SK-N-SH (cell line): ENCODE results near the gene APBB2. TPM values are rescaled to one million over a fixed set of nuclear protein-coding genes. Genes with fewer than 3 reads are reported as not detected.

ENCODE experiments used
- CTCF ChIA-PET: fragments of 300-600, 350-600 bp; formaldehyde crosslinking; extraction: SDS; loops from one replicate; lab custom pipeline; 2021; lab: Yijun Ruan, JAX
- POLR2A ChIA-PET: fragments of 350-600 bp; sonication (Branson Sonifier 250); formaldehyde crosslinking; extraction: SDS; loops from one replicate; lab custom pipeline; 2020; ENCODE audit warnings: antibody characterized with exemption, inconsistent platforms; lab: Yijun Ruan, JAX
- DNase-seq: peaks from one replicate; pipeline ENCODE4 v3.0.0; 2012
- H2AFZ ChIP-seq: fragments of 200-600 bp; sonication (generic); 2 replicates; pipeline ENCODE4 v1.8.1; 2016; ENCODE audit warnings: antibody characterized with exemption, mild to moderate bottlenecking, low read depth
- H3F3A ChIP-seq: fragments of 200-600 bp; sonication (generic); replicated peaks from 2 replicates; pipeline ENCODE3; 2016; ENCODE audit warnings: antibody characterized with exemption, mild to moderate bottlenecking; ENCODE audit not compliant: insufficient read depth
- H3K27ac ChIP-seq, 2 experiments: fragments of 200-500 bp in 1 of 2; fragments of 200-600 bp in 1 of 2; sonication (Bioruptor generic) in 1 of 2; sonication (generic), shearing (Covaris generic) in 1 of 2; 2 replicates each; pipeline versions ENCODE4 v1.5.1 to v1.6.1; 2014 to 2016; ENCODE audit warnings: low read depth in 2 of 2, inconsistent platforms in 1 of 2, low read length in 1 of 2, mild to moderate bottlenecking in 1 of 2, mixed read lengths in 1 of 2
- H3K27me3 ChIP-seq: fragments of 200-600 bp; sonication (generic), shearing (Covaris generic); 2 replicates; pipeline ENCODE4 v1.6.1; 2016; ENCODE audit warnings: mixed run types; ENCODE audit not compliant: insufficient read depth
- H3K36me3 ChIP-seq, 2 experiments: fragments of 200-500 bp in 1 of 2; fragments of 200-600 bp in 1 of 2; sonication (Bioruptor generic) in 1 of 2; sonication (generic) in 1 of 2; replicated peaks in 1 of 2; 2 replicates each; pipeline versions ENCODE3 to v1.5.1; 2014 to 2016; ENCODE audit warnings: low read length in 1 of 2, mild to moderate bottlenecking in 1 of 2; ENCODE audit not compliant: insufficient read depth in 2 of 2, control insufficient read depth in 1 of 2
- H3K4me1 ChIP-seq, 2 experiments: fragments of 200-500 bp in 1 of 2; fragments of 200-600 bp in 1 of 2; sonication (Bioruptor generic) in 1 of 2; sonication (generic), shearing (Covaris generic) in 1 of 2; 2 replicates each; pipeline versions ENCODE4 v1.5.1 to v1.6.1; 2014 to 2016; ENCODE audit warnings: low read depth in 1 of 2, low read length in 1 of 2, mixed run types in 1 of 2; ENCODE audit not compliant: insufficient read depth in 2 of 2, control insufficient read depth in 1 of 2
- H3K4me2 ChIP-seq: fragments of 200-600 bp; sonication (generic), shearing (Covaris generic); 2 replicates; pipeline ENCODE4 v1.6.1; 2017; ENCODE audit warnings: mixed run types
- H3K4me3 ChIP-seq, 2 experiments: fragments of 200-500 bp in 1 of 2; fragments of 200-600 bp in 1 of 2; sonication (Bioruptor generic) in 1 of 2; sonication (generic), shearing (Covaris generic) in 1 of 2; 2 replicates each; pipeline versions ENCODE4 v1.5.1 to v1.8.1; 2014 to 2016; ENCODE audit warnings: low read depth in 2 of 2, inconsistent platforms in 1 of 2, low read length in 1 of 2, mild to moderate bottlenecking in 1 of 2, mixed read lengths in 1 of 2, moderate library complexity in 1 of 2
- H3K79me2 ChIP-seq: fragments of 200-600 bp; sonication (generic); 2 replicates; pipeline ENCODE4 v1.8.1; 2017; ENCODE audit warnings: mild to moderate bottlenecking; ENCODE audit not compliant: insufficient read depth
- H3K9ac ChIP-seq: fragments of 200-600 bp; sonication (generic); 2 replicates; pipeline ENCODE4 v1.6.1; 2017; ENCODE audit warnings: mixed run types
- H3K9me2 ChIP-seq: fragments of 200-600 bp; sonication (generic); 2 replicates; pipeline ENCODE4 v1.6.1; 2017; ENCODE audit warnings: mixed run types
- H3K9me3 ChIP-seq: fragments of 200-600 bp; sonication (generic); 2 replicates; pipeline ENCODE4 v1.6.1; 2017; ENCODE audit warnings: mixed run types, mild to moderate bottlenecking, moderate library complexity
- H4K20me1 ChIP-seq: fragments of 200-600 bp; sonication (generic); 2 replicates; pipeline ENCODE4 v1.6.1; 2017; ENCODE audit warnings: mild to moderate bottlenecking, mixed run types; ENCODE audit not compliant: insufficient read depth
- CTCF ChIP-seq: fragments of 200-600 bp; sonication (generic); IDR thresholded peaks from 2 replicates; pipeline ENCODE4 v1.6.1; 2017; ENCODE audit warnings: antibody characterized with exemption, mild to moderate bottlenecking, moderate library complexity
- EZH2phosphoT487 ChIP-seq: fragments of 200-600 bp; sonication (generic); IDR thresholded peaks from 2 replicates; pipeline ENCODE4 v1.6.1; 2017; ENCODE audit warnings: low read depth, mixed run types, mild to moderate bottlenecking, antibody characterized with exemption, moderate library complexity, borderline replicate concordance
- FOXM1 ChIP-seq: IDR thresholded peaks from 2 replicates; pipeline ENCODE4 v1.4.0; 2012; ENCODE audit warnings: low read depth, mild to moderate bottlenecking
- GATA2 ChIP-seq: sonication (generic); formaldehyde crosslinking; IDR thresholded peaks from 2 replicates; pipeline ENCODE4 v1.5.0; 2020; ENCODE audit warnings: mild to moderate bottlenecking, missing genetic modification reagents
- JUND ChIP-seq: IDR thresholded peaks from 2 replicates; pipeline ENCODE4 v1.4.0; 2012
- MAX ChIP-seq: IDR thresholded peaks from 2 replicates; pipeline ENCODE4 v1.4.0; 2012; ENCODE audit warnings: low read depth
- MEF2A ChIP-seq: IDR thresholded peaks from 2 replicates; pipeline ENCODE4 v1.4.0; 2012; ENCODE audit warnings: low read depth, borderline replicate concordance
- MXI1 ChIP-seq: IDR thresholded peaks from 2 replicates; pipeline ENCODE4 v1.6.1; 2012; ENCODE audit warnings: mild to moderate bottlenecking, low read depth, low read length, improper control_type of control experiment
- PBX3 ChIP-seq: IDR thresholded peaks from 2 replicates; pipeline ENCODE4; 2012
- POLR2AphosphoS5 ChIP-seq: IDR thresholded peaks from 2 replicates; pipeline ENCODE4 v1.6.1; 2012; ENCODE audit warnings: low read depth, low read length
- RAD21 ChIP-seq: IDR thresholded peaks from 2 replicates; pipeline ENCODE4 v1.6.1; 2012; ENCODE audit warnings: mild to moderate bottlenecking, low read length
- REST ChIP-seq: IDR thresholded peaks from 2 replicates; pipeline ENCODE4 v1.6.1; 2012; ENCODE audit warnings: mild to moderate bottlenecking, low read depth, low read length, moderate library complexity
- RXRA ChIP-seq: IDR thresholded peaks from 2 replicates; pipeline ENCODE4 v1.4.0; 2012; ENCODE audit warnings: low read depth, mild to moderate bottlenecking, borderline replicate concordance
- TAF1 ChIP-seq: IDR thresholded peaks from 2 replicates; pipeline ENCODE4 v1.6.1; 2012; ENCODE audit warnings: low read depth, mild to moderate bottlenecking, low read length, moderate library complexity, borderline replicate concordance
- USF2 ChIP-seq: fragments of 150-350 bp; IDR thresholded peaks from 2 replicates; pipeline ENCODE4 v1.6.1; 2017; ENCODE audit warnings: antibody characterized with exemption, low read length, low read depth, borderline replicate concordance
- YY1 ChIP-seq: IDR thresholded peaks from 2 replicates; pipeline ENCODE4 v1.4.0; 2012; ENCODE audit warnings: low read depth, mild to moderate bottlenecking
- WGBS: methylation state at CpG from one replicate; pipeline ENCODE4 v1.1.6; 2017; ENCODE audit warnings: low lambda C conversion rate; 5-methylcytosine and 5-hydroxymethylcytosine counted together
- polyA plus RNA-seq, 3 experiments: library from polyadenylated mRNA; depleted of rRNA; stranded (reverse); fragments of >200 nt; gene quantifications; 2 replicates each; pipeline ENCODE4 v1.2.3, GENCODE V29; 2012

Gene APBB2
- polyA plus RNA-seq, 1 of the 3 experiments (the other 2 are of a cell fraction): 49.8 TPM

GRCh38 chr4:41098093-41099048 lies 116.0 kb downstream of the APBB2 start:
- Histone ChIP-seq H3K9me2 (no peaks in the 10 kb centered on the region), H3F3A (peaks cover 7% of the 10 kb centered on the region), H3K27ac (no peak overlapping the region), H3K9ac (no peak overlapping the region), H3K79me2 (peaks cover 83% of the 10 kb centered on the region), H3K9me3 (no peaks in the 10 kb centered on the region), H3K27me3 (no peaks in the 10 kb centered on the region), H3K4me1 (peaks cover 0 to 11% of the 10 kb centered on the region in 2 experiments; a peak in 2 of 4 replicates), H3K4me3 (no peak overlapping the region), H3K36me3 (peaks cover 0 to 15% of the 10 kb centered on the region in 2 experiments), H4K20me1 (no peaks in the 10 kb centered on the region), H3K4me2 (no peak overlapping the region), H2AFZ (no peak overlapping the region)
- WGBS: 92% methylated on average over 5 of the region's 5 CpGs
- no peak for TF ChIP-seq MEF2A
- TF ChIP-seq USF2: no peak
- TF ChIP-seq RAD21: no peak
- TF ChIP-seq POLR2AphosphoS5: no peak
- no peak for TF ChIP-seq REST
- TF ChIP-seq PBX3: no peak
- no peak for TF ChIP-seq MAX
- TF ChIP-seq FOXM1: no peak
- no peak for TF ChIP-seq YY1
- no peak for TF ChIP-seq CTCF
- TF ChIP-seq GATA2 (CRISPR knock-in tag): no peak
- no peak for TF ChIP-seq EZH2phosphoT487
- no peak for TF ChIP-seq RXRA
- no peak for TF ChIP-seq MXI1
- no peak for TF ChIP-seq JUND
- TF ChIP-seq TAF1: no peak
- ChIA-PET POLR2A (no interaction called here), CTCF (no interaction called here)
- no peak for DNase-seq
